ENCODE measurements around the gene SYNGR2. TPM values are rescaled to one million over a fixed set of nuclear protein-coding genes. Genes with fewer than 3 reads are reported as not detected.

The SYNGR2 gene
- total RNA-seq, 2 donors from 2014 or later, result 39.2 to 39.6 TPM

DNA sequence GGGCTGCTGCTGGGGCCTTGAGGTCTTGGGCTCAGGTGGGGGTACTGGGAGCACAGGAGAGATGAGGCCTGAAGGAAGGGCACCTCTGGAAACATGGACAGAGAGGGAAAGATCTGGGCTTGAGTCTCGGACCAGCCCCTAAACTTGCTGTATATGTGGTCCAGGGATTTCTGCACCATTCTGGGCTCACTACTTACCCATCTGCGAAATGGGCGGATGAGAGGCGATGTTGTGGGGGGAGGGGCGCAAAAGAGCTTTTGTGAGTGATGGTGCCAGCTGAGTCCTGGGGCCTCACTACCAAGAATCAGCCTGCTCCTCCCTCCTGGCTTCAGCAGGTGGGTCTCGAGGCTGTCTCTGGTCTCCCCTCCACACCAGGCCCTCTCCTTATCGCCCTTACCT is 21.9 kb upstream of the SYNGR2 start:
- 80 to 89% methylated on average over 1 to 7 of the region's 7 CpGs for WGBS, 2 experiments (ENCODE audit: insufficient coverage in 1 of 2, insufficient read length in 1 of 2)
- no peaks in the 10 kb centered on the region for H3K4me1 ChIP-seq (ENCODE audit: control insufficient read depth, insufficient read depth, low read length)
- peaks cover 8% of the 10 kb centered on the region for H3K27me3 Mint-ChIP-seq (ENCODE audit: insufficient read depth)
- H3K27ac Mint-ChIP-seq, result no peak overlapping the region
- no peak overlapping the region for H3K9ac ChIP-seq (ENCODE audit: extremely low read depth, low read length, poor library complexity, severe bottlenecking)
- no peak overlapping the region for H3K27ac ChIP-seq (ENCODE audit: low read depth, low read length)
- no peaks in the 10 kb centered on the region for H3K9me3 ChIP-seq (ENCODE audit: control insufficient read depth, low read length)
- no peaks in the 10 kb centered on the region for H3K36me3 Mint-ChIP-seq (ENCODE audit: low read depth)
- H3K27me3 ChIP-seq (ENCODE audit: control insufficient read depth, insufficient read depth, low read length, poor library complexity, severe bottlenecking), result no peaks in the 10 kb centered on the region
- peaks cover 1% of the 10 kb centered on the region for H3K4me1 Mint-ChIP-seq
- no peak overlapping the region for H3K4me3 ChIP-seq (ENCODE audit: low read length)
- no peaks in the 10 kb centered on the region for H3K36me3 ChIP-seq (ENCODE audit: control insufficient read depth, insufficient read depth, low read length)
- H3K4me3 Mint-ChIP-seq, result no peak overlapping the region
- no peak for TF ChIP-seq CTCF (conservative IDR thresholded peaks at IDR 0.05)
- no peaks in the 10 kb centered on the region for H3K9me3 Mint-ChIP-seq
- no peak for DNase-seq

DNA sequence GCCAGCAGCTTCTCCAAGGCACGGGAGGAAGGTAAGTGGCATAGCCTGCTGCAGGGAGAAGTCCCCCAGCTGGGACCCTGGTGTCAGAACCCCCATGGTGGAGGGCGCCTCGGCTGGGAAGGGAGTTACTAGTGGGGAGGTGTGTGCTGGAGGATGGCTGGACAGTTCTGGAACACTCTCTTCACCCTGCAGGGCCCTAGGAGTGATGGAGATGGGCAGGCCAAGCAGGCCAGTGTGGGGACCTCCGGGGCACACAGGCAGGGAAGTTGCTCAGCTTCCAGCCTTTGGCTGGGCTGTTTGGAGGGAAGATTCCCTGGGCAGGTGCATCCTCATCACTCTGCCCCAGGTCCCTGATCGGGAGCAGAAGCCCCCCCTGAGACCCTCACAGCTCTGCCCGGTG is 21.5 kb upstream of the SYNGR2 start:
- Histone ChIP-seq H3K9me3 (ENCODE audit: control insufficient read depth, low read length) (no peaks in the 10 kb centered on the region), H3K9ac (ENCODE audit: extremely low read depth, low read length, poor library complexity, severe bottlenecking) (no peak overlapping the region), H3K4me3 (ENCODE audit: low read length) (no peak overlapping the region), H3K27ac (ENCODE audit: low read depth, low read length) (no peak overlapping the region), H3K4me1 (ENCODE audit: control insufficient read depth, insufficient read depth, low read length) (no peaks in the 10 kb centered on the region), H3K27me3 (ENCODE audit: control insufficient read depth, insufficient read depth, low read length, poor library complexity, severe bottlenecking) (no peaks in the 10 kb centered on the region), H3K36me3 (ENCODE audit: control insufficient read depth, insufficient read depth, low read length) (no peaks in the 10 kb centered on the region)
- Mint-ChIP-seq H3K4me1 (peaks cover 4% of the 10 kb centered on the region), H3K4me3 (no peak overlapping the region), H3K9me3 (no peaks in the 10 kb centered on the region), H3K27ac (no peak overlapping the region), H3K27me3 (ENCODE audit: insufficient read depth) (peaks cover 7% of the 10 kb centered on the region), H3K36me3 (ENCODE audit: low read depth) (no peaks in the 10 kb centered on the region)
- TF ChIP-seq CTCF (conservative IDR thresholded peaks at IDR 0.05), result no peak
- DNase-seq, result no peak
- WGBS, 2 experiments (ENCODE audit: insufficient coverage in 1 of 2, insufficient read length in 1 of 2), result 96 to 100% methylated on average over 1 to 6 of the region's 6 CpGs

- peaks cover 6% of the 10 kb centered on the region for H3K27me3 Mint-ChIP-seq (ENCODE audit: insufficient read depth)
- DNase-seq, result no peak
- no peak for TF ChIP-seq CTCF (conservative IDR thresholded peaks at IDR 0.05)
- Histone ChIP-seq H3K4me3 (ENCODE audit: low read length) (no peak overlapping the region), H3K9ac (ENCODE audit: extremely low read depth, low read length, poor library complexity, severe bottlenecking) (no peak overlapping the region), H3K27me3 (ENCODE audit: control insufficient read depth, insufficient read depth, low read length, poor library complexity, severe bottlenecking) (no peaks in the 10 kb centered on the region), H3K27ac (ENCODE audit: low read depth, low read length) (no peak overlapping the region), H3K9me3 (ENCODE audit: control insufficient read depth, low read length) (no peaks in the 10 kb centered on the region), H3K4me1 (ENCODE audit: control insufficient read depth, insufficient read depth, low read length) (no peaks in the 10 kb centered on the region), H3K36me3 (ENCODE audit: control insufficient read depth, insufficient read depth, low read length) (no peaks in the 10 kb centered on the region)
- H3K4me1 Mint-ChIP-seq, result peaks cover 4% of the 10 kb centered on the region
- H3K27ac Mint-ChIP-seq, result no peak overlapping the region
- H3K9me3 Mint-ChIP-seq, result no peaks in the 10 kb centered on the region
- 80 to 94% methylated on average over 3 to 8 of the region's 8 CpGs for WGBS, 2 experiments (ENCODE audit: insufficient coverage in 1 of 2, insufficient read length in 1 of 2)
- no peaks in the 10 kb centered on the region for H3K36me3 Mint-ChIP-seq (ENCODE audit: low read depth)
- H3K4me3 Mint-ChIP-seq, result no peak overlapping the region
Observed at GRCh38 chr17:78147315-78147998, 20.9 kb upstream of the SYNGR2 start.
